H9 (cell line): ENCODE measurements around the gene CELF4. TPM values are rescaled to one million over a fixed set of nuclear protein-coding genes. Genes with fewer than 3 reads are reported as not detected.

Experiments used
- DNase-seq: peaks from one replicate; pipeline ENCODE4 v3.0.0-alpha.2; 2017
- H2AFZ ChIP-seq: one replicate; pipeline ENCODE4 v1.6.1; 2013; ENCODE audit warnings: mild to moderate bottlenecking, low read length, control low read depth, moderate library complexity
- H2AK5ac ChIP-seq: 2 replicates; pipeline ENCODE4 v1.6.1; 2013; ENCODE audit warnings: low read length, control low read depth, mixed read lengths; ENCODE audit not compliant: insufficient read length
- H2BK120ac ChIP-seq: one replicate; pipeline ENCODE4 v1.6.1; 2013; ENCODE audit warnings: low read depth, mild to moderate bottlenecking, low read length, control low read depth, inconsistent platforms; ENCODE audit not compliant: poor library complexity, severe bottlenecking
- H2BK12ac ChIP-seq: 2 replicates; pipeline ENCODE4 v1.6.1; 2013; ENCODE audit warnings: low read length, control low read depth, mixed read lengths, low read depth; ENCODE audit not compliant: insufficient read length
- H2BK15ac ChIP-seq: 2 replicates; pipeline ENCODE4 v1.6.1; 2013; ENCODE audit warnings: low read depth, low read length, control low read depth
- H2BK20ac ChIP-seq: one replicate; pipeline ENCODE4 v1.6.1; 2013; ENCODE audit warnings: low read depth, mild to moderate bottlenecking, low read length, control low read depth, inconsistent platforms; ENCODE audit not compliant: poor library complexity, severe bottlenecking
- H2BK5ac ChIP-seq: 2 replicates; pipeline ENCODE4 v1.6.1; 2013; ENCODE audit warnings: low read length, control low read depth, mixed read lengths; ENCODE audit not compliant: insufficient read length
- H3K14ac ChIP-seq: 2 replicates; pipeline ENCODE4 v1.6.1; 2013; ENCODE audit warnings: low read length, control low read depth; ENCODE audit not compliant: insufficient read depth
- H3K18ac ChIP-seq: 2 replicates; pipeline ENCODE4 v1.6.1; 2013; ENCODE audit warnings: low read depth, mild to moderate bottlenecking, mixed read lengths, low read length, control low read depth; ENCODE audit not compliant: insufficient read length
- H3K23ac ChIP-seq: 2 replicates; pipeline ENCODE4 v1.6.1; 2013; ENCODE audit warnings: low read length, control low read depth, mixed read lengths, low read depth; ENCODE audit not compliant: insufficient read length
- H3K23me2 ChIP-seq: 2 replicates; pipeline ENCODE4 v1.6.1; 2013; ENCODE audit warnings: low read depth, mild to moderate bottlenecking, mixed read lengths, low read length, control low read depth; ENCODE audit not compliant: insufficient read length, poor library complexity, severe bottlenecking
- H3K27ac ChIP-seq: 2 replicates; pipeline ENCODE4 v1.5.1; 2013; ENCODE audit warnings: low read length, control low read depth, mixed read lengths, low read depth; ENCODE audit not compliant: insufficient read length
- H3K27me3 ChIP-seq: 2 replicates; pipeline ENCODE4 v1.6.1; 2013; ENCODE audit warnings: low read length, control low read depth, inconsistent platforms; ENCODE audit not compliant: insufficient read depth
- H3K4ac ChIP-seq: 2 replicates; pipeline ENCODE4 v1.6.1; 2013; ENCODE audit warnings: low read depth, mild to moderate bottlenecking, control low read depth, inconsistent platforms, low read length, moderate library complexity
- H3K4me1 ChIP-seq: 2 replicates; pipeline ENCODE4 v1.6.1; 2013; ENCODE audit warnings: low read length, control low read depth, inconsistent platforms; ENCODE audit not compliant: insufficient read depth
- H3K4me2 ChIP-seq: 2 replicates; pipeline ENCODE4 v1.6.1; 2013; ENCODE audit warnings: low read length, control low read depth, mixed read lengths; ENCODE audit not compliant: insufficient read length, insufficient read depth
- H3K56ac ChIP-seq: 2 replicates; pipeline ENCODE4 v1.6.1; 2013; ENCODE audit warnings: low read depth, mild to moderate bottlenecking, mixed read lengths, low read length, control low read depth; ENCODE audit not compliant: insufficient read length
- H3K79me1 ChIP-seq: 2 replicates; pipeline ENCODE4 v1.6.1; 2013; ENCODE audit warnings: low read depth, mild to moderate bottlenecking, moderate library complexity, low read length, control low read depth, inconsistent platforms; ENCODE audit not compliant: insufficient read depth, poor library complexity, severe bottlenecking
- H3K79me2 ChIP-seq: 2 replicates; pipeline ENCODE4 v1.6.1; 2013; ENCODE audit warnings: low read length, control low read depth, inconsistent platforms; ENCODE audit not compliant: insufficient read depth
- H3K9ac ChIP-seq: 2 replicates; pipeline ENCODE4 v1.6.1; 2013; ENCODE audit warnings: low read length, control low read depth, mixed read lengths; ENCODE audit not compliant: insufficient read length; ENCODE audit errors: extremely low read depth
- H3K9me3 ChIP-seq: one replicate; pipeline ENCODE4 v1.6.1; 2013; ENCODE audit warnings: low read depth, low read length, inconsistent platforms; ENCODE audit not compliant: control insufficient read depth
- H3T11ph ChIP-seq: one replicate; pipeline ENCODE4 v1.6.1; 2013; ENCODE audit warnings: mild to moderate bottlenecking, low read length, control low read depth, inconsistent platforms
- H4K20me1 ChIP-seq: one replicate; pipeline ENCODE4 v1.6.1; 2013; ENCODE audit not compliant: control insufficient read depth, insufficient read length, insufficient read depth
- H4K5ac ChIP-seq: 2 replicates; pipeline ENCODE4 v1.6.1; 2013; ENCODE audit warnings: low read depth, mild to moderate bottlenecking, mixed read lengths, low read length, control low read depth; ENCODE audit not compliant: insufficient read length
- H4K8ac ChIP-seq: replicated peaks from 2 replicates; pipeline ENCODE4 v1.6.1; 2013; ENCODE audit warnings: low read length, control low read depth, mixed read lengths, low read depth; ENCODE audit not compliant: insufficient read length
- H4K91ac ChIP-seq: 2 replicates; pipeline ENCODE4 v1.6.1; 2013; ENCODE audit warnings: low read depth, mild to moderate bottlenecking, moderate library complexity, mixed read lengths, low read length, control low read depth; ENCODE audit not compliant: insufficient read length
- H3K27ac Mint-ChIP-seq, 3 experiments: 2 replicates in 2 of 3; 3 replicates in 1 of 3; pipeline ENCODE4 v1.8.0; 2020 to 2021; ENCODE audit warnings: mixed read lengths in 3 of 3, mild to moderate bottlenecking in 1 of 3, moderate library complexity in 1 of 3
- H3K27me3 Mint-ChIP-seq: 2 replicates; pipeline ENCODE4 v1.8.0; 2021; ENCODE audit warnings: low read depth, mild to moderate bottlenecking, moderate library complexity, mixed read lengths
- H3K36me3 Mint-ChIP-seq, 3 experiments: 2 replicates in 2 of 3; 3 replicates in 1 of 3; pipeline ENCODE4 v1.8.0; 2020 to 2021; ENCODE audit warnings: low read depth in 3 of 3, mixed read lengths in 3 of 3; ENCODE audit not compliant: insufficient read depth in 1 of 3
- H3K4me1 Mint-ChIP-seq, 2 experiments: 2 replicates each; pipeline ENCODE4 v1.8.0; 2020; ENCODE audit warnings: mixed read lengths in 2 of 2
- H3K4me3 Mint-ChIP-seq, 2 experiments: 2 replicates in 1 of 2; 3 replicates in 1 of 2; pipeline ENCODE4 v1.8.0; 2020 to 2021; ENCODE audit warnings: mild to moderate bottlenecking in 2 of 2, mixed read lengths in 2 of 2, moderate library complexity in 1 of 2
- H3K9me3 Mint-ChIP-seq, 2 experiments: 2 replicates in 1 of 2; 3 replicates in 1 of 2; pipeline ENCODE4 v1.8.0; 2020; ENCODE audit warnings: mild to moderate bottlenecking in 2 of 2, mixed read lengths in 2 of 2, moderate library complexity in 1 of 2
- WGBS: extraction: QIAGEN DNeasy Blood & Tissue Kit; methylation state at CpG from one replicate; pipeline ENCODE4 v1.1.7; 2013; ENCODE audit warnings: missing lambda C conversion rate, low lambda C conversion rate, mixed read lengths; ENCODE audit not compliant: insufficient read length; ENCODE audit errors: extremely low coverage; 5-methylcytosine and 5-hydroxymethylcytosine counted together
- total RNA-seq: library from RNA; stranded (reverse); gene quantifications from 2 replicates; pipeline ENCODE4 v1.2.1, GENCODE V29; 2021
- TF ChIP-seq, protein P1 (sequence below): fragments of 200-600 bp; sonication (generic); conservative IDR thresholded peaks from 3 replicates; pipeline ENCODE4 v1.8.0; 2021; ENCODE audit warnings: antibody characterized with exemption, mild to moderate bottlenecking

CELF4 gene
- total RNA-seq, 1 experiment from 2014 or later = 1.1 TPM

- H3K4me2 ChIP-seq = no peak overlapping the region
- WGBS = no CpG with 5 or more reads among the region's 6 CpGs
- H3K4me3 Mint-ChIP-seq = no peak overlapping the region
- H4K20me1 ChIP-seq = no peaks in the 10 kb centered on the region
- H2BK120ac ChIP-seq = no peak overlapping the region
- H3K23me2 ChIP-seq = no peaks in the 10 kb centered on the region
- no peaks in the 10 kb centered on the region for H3K27me3 ChIP-seq
- H4K8ac ChIP-seq = no peak overlapping the region
- no peaks in the 10 kb centered on the region for H3K9me3 ChIP-seq
- no peak overlapping the region for H2AK5ac ChIP-seq
- peaks cover 16% of the 10 kb centered on the region for H3K27me3 Mint-ChIP-seq
- H3K18ac ChIP-seq = no peak overlapping the region
- TF ChIP-seq, protein P1, sequence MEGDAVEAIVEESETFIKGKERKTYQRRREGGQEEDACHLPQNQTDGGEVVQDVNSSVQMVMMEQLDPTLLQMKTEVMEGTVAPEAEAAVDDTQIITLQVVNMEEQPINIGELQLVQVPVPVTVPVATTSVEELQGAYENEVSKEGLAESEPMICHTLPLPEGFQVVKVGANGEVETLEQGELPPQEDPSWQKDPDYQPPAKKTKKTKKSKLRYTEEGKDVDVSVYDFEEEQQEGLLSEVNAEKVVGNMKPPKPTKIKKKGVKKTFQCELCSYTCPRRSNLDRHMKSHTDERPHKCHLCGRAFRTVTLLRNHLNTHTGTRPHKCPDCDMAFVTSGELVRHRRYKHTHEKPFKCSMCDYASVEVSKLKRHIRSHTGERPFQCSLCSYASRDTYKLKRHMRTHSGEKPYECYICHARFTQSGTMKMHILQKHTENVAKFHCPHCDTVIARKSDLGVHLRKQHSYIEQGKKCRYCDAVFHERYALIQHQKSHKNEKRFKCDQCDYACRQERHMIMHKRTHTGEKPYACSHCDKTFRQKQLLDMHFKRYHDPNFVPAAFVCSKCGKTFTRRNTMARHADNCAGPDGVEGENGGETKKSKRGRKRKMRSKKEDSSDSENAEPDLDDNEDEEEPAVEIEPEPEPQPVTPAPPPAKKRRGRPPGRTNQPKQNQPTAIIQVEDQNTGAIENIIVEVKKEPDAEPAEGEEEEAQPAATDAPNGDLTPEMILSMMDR = no peak
- H3K4me1 Mint-ChIP-seq = peaks cover 8 to 12% of the 10 kb centered on the region in 2 experiments
- no peak overlapping the region for H3K4ac ChIP-seq
- H3K23ac ChIP-seq = no peak overlapping the region
- no peak overlapping the region for H3K9ac ChIP-seq
- no peak overlapping the region for H3K56ac ChIP-seq
- no peaks in the 10 kb centered on the region for H3K79me2 ChIP-seq
- H4K91ac ChIP-seq = no peak overlapping the region
- no peaks in the 10 kb centered on the region for H3K4me1 ChIP-seq
- no peak overlapping the region for H2AFZ ChIP-seq
- H3K36me3 Mint-ChIP-seq = no peaks in the 10 kb centered on the region; a peak in 1 of 7 replicates
- DNase-seq = no peak
- no peak overlapping the region for H3K27ac ChIP-seq
- no peak overlapping the region for H2BK15ac ChIP-seq
- H3K27ac Mint-ChIP-seq = no peak overlapping the region
- no peak overlapping the region for H3K14ac ChIP-seq
- no peak overlapping the region for H2BK12ac ChIP-seq
- no peak overlapping the region for H3T11ph ChIP-seq
- peaks cover 0 to 1% of the 10 kb centered on the region in 2 experiments; a peak in 2 of 5 replicates for H3K9me3 Mint-ChIP-seq
- no peak overlapping the region for H4K5ac ChIP-seq
- no peak overlapping the region for H2BK20ac ChIP-seq
- no peaks in the 10 kb centered on the region for H3K79me1 ChIP-seq
- H2BK5ac ChIP-seq = no peak overlapping the region
Measured at GRCh38 chr18:37471637-37472036, 94.0 kb downstream of the CELF4 start.
